HG03097 (cell line): ENCODE data around the gene CHRNA7.

Experiments used
- ATAC-seq: cut with Tn5 transposase; IDR thresholded peaks from one replicate; pipeline ENCODE4 v1.9.1; 2021; ENCODE audit not compliant: unreplicated experiment, low FRiP score

CHRNA7 gene

GRCh38 chr15:32029862-32030781 lies at the start of gene CHRNA7:
CHRNA7 (plus strand) TSS chr15:32030515; CDS start chr15:32030595, 80 bp downstream.
- ATAC-seq = no peak

GRCh38 chr15:31985607-31986006 lies 44.7 kb upstream of the CHRNA7 start:
- no peak for ATAC-seq

DNA sequence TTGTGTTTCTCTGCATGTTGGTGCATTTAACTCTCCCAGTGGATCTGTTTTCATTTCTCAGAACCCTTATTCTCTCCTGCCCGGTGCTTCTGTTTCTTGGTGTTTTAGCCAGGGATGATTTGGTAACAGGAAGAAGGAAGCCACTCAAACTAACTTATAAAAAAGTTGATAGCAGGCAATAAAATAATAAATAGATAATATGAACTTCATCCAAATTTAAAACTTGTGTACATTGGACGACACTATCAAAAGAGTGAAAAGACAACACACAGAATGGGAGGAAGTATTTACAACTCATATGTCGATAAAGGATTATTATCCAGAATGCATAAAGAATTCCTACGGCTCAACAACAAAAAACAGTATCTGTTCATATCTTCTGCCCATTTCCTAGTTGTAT lies 37.3 kb upstream of the CHRNA7 start:
- ATAC-seq = no peak

DNA sequence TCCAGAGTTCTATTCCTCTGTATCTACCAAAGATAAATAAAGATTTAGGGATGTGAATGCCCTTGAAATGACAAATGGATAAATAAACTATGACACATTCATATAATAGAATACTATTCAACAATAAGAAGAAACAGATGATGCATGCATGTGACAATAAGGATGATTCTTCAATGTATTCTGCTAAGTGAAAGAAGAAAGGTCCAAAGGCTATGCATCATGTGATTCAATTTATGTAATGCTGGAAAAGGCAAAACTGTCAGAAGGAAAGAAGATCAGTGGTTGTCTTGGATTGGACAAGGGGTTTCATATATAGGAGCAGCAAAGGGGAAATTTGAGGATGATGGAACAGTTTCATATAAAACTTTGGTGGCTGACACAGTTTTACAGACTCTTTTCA lies 32.6 kb upstream of the CHRNA7 start:
- ATAC-seq = no peak

- ATAC-seq = no peak
These were observed 26.8 kb upstream of the CHRNA7 start for GRCh38 chr15:32003558-32003957.

GRCh38 chr15:32004249-32004648 lies 26.1 kb upstream of the CHRNA7 start:
- no peak for ATAC-seq

DNA sequence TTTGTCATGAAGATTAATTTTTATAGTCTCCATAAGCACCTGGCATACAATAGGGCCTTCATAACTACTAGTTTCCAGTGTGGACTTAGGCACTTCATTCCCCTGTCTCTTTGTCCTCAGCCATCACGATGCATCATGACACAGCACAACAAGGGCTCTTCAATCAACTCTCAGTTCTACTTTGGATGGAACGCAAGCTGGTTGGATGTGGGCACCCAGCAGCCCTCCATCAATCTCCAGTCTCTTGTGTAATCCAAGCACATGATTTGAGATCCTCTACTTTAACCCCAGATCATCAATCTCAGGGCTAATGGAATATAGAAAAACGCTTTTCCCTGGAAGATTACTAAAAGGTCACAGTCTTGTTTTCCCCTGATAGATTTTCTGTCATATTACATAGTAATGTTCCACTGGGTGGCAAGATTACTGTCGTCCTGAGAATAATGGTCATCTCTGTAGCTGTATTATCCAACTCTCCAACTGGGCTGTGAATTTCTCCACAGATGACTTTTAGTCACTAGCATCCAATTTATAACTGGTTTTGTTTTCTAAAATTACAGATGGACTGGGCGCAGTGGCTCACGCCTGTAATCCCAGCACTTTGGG lies 22.9 kb upstream of the CHRNA7 start:
- no peak for ATAC-seq

DNA sequence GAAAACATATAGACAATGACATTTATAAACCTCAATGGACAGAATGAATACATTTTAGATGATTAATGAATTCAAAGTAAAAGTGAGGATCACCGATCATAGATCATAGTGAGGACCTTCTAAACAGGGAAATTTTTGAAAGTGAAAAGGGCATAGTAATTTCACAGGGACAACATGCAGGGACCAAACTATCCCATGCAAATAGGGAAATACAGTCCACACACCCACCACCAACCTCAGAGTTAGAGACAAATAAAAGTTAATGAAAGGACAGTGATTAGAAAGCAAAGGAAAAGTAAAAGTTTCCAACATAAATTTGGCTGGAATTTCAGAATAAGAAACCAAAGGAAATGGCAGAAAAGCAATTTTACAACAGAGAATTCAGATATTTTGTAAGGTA lies 15.4 kb upstream of the CHRNA7 start:
- ATAC-seq = no peak

DNA sequence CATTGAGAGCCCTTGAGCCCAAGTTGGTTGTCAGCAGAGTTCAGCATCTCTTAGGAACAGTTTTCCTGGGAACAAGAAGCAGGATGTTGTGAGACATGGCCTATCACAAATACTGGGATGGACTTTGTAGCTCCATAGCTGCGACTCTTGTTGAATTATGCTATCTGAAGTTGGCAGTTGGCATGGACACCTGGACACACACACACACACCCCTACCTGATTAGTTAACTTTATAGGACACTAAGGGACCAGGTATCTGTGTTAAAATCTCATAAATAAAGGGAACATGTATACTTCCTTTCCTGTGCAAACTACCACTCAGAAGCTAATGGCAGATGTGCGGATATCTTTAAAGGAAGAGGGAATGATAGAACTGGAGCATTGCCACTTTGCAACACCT lies 10.2 kb upstream of the CHRNA7 start:
- ATAC-seq = no peak

- ATAC-seq = no peak
These were observed 1.4 kb upstream of the CHRNA7 start for GRCh38 chr15:32028921-32029320.

- ATAC-seq = no peak
These were observed 880 bp upstream of the CHRNA7 start for GRCh38 chr15:32029409-32029861.

- no peak for ATAC-seq
These were observed 480 bp downstream of the CHRNA7 start for GRCh38 chr15:32030795-32031194.

- ATAC-seq = no peak
These were observed 3.0 kb downstream of the CHRNA7 start for GRCh38 chr15:32033186-32033890.

GRCh38 chr15:32034106-32034505 lies 3.8 kb downstream of the CHRNA7 start:
- no peak for ATAC-seq

DNA sequence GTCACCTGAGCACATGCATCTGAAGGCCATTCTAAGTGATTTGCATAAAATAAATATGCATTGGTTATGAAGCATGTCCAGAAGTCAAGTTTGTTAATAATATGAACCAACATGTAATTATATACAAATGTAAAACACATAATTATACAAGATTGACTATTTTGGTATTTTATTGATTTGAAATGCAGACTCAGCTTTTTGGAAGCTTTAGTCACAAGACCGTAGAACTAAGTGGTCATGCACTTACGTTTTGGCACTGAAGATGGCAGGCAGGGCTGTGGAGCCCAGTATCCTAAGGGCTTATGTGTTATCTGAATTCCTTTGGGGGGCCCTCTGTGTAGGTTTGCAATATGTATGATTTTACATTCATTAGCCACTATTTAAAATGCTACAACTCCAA lies 5.0 kb downstream of the CHRNA7 start:
- ATAC-seq = no peak

- ATAC-seq = no peak
These were observed 6.7 kb downstream of the CHRNA7 start for GRCh38 chr15:32036971-32037370.

DNA sequence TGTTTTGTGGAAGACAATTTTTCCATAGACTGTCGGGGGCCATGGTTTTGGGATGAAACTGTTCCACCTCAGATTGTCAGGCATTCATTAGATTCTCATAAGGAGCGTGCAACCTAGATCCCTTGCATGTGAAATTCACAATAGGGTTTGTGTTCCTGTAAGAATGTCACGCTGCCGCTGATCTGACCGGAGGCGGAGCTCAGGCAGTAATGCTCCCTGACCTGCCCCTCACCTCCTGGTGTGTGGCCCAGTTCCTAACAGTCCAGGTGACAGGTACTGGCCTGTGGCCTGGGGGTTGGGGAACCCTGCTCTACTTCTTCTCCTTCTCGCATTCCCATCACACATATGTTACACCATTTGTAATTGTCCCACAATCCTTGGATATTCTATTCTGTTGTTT lies 11.0 kb downstream of the CHRNA7 start:
- no peak for ATAC-seq

- no peak for ATAC-seq
These were observed 12.1 kb downstream of the CHRNA7 start for GRCh38 chr15:32042269-32042972.

- ATAC-seq = no peak
These were observed 23.4 kb downstream of the CHRNA7 start for GRCh38 chr15:32053719-32054118.

GRCh38 chr15:32057876-32058425 lies 27.6 kb downstream of the CHRNA7 start:
- no peak for ATAC-seq
